ENCODE measurements around the gene ROR1. TPM values are rescaled to one million over a fixed set of nuclear protein-coding genes. Genes with fewer than 3 reads are reported as not detected.

ROR1 gene
- total and polyA plus RNA-seq, 2 of the 4 experiments (the other 2 are of a cell fraction): 4.4 to 10.0 TPM

DNA sequence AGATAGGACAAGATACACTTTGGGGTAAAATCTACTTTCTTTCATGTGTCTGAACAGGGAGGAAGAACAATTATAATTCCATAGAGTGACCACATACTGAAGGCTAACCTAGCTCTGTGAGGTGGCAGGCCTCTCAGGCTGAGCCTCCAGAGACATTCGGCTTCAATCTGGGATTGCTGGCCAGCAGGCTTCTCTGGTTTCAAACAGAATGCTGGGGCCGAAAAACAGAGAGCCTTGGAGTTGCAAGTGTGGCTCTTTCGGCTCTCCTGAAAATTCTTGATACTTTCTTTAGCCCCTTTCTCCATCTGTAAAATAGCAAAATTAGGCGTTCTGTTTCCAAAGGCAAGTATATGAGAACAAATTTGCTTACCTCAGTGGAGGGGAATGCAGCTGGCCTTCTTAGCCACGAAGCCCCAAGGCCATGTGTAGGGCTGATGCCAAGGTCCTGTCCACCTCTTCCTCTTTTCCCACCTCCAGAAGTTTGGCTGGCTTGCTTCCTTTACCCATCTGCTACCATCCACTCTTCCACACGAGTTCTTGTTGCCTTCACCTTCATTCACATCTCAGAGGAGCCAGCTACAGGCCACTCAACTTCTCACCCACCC, 399.6 kb downstream of the ROR1 start:
- no TSS peak for BruUV-seq (replicated peaks)
- intact Hi-C loops (cut with micrococcal nuclease): no loop called here
- no peak overlapping the region for H2BK5ac ChIP-seq (ENCODE audit: low read depth, low read length, poor library complexity, severe bottlenecking)

More for the DNA sequence above, 399.6 kb downstream of the ROR1 start:
- Histone ChIP-seq H3K56ac (ENCODE audit: extremely low read depth, insufficient read depth, low read length) (no peak overlapping the region), H4K8ac (ENCODE audit: low read depth in 2 of 2, low read length in 2 of 2) (peak overlapping the region; percentile 18 to 66), H4K91ac (ENCODE audit: insufficient read depth, low read depth, low read length) (peak overlapping the region; percentile 30; the same call in 1 of the 2 replicates), H2AFZ (replicated peaks; ENCODE audit: low read length, poor library complexity) (peak overlapping the region; percentile 25), H3K4me3 (ENCODE audit: insufficient read depth, low read depth, low read length) (no peak overlapping the region), H3K14ac (replicated peaks; ENCODE audit: low read depth, low read length) (peak overlapping the region; percentile 46; the same call in 1 of the 2 replicates), H3K23ac (ENCODE audit: low read depth, low read length) (peak overlapping the region; percentile 9; the same call in 1 of the 2 replicates), H3K4me2 (ENCODE audit: low read depth, low read length) (no peak overlapping the region), H2BK20ac (ENCODE audit: low read depth, low read length) (peak overlapping the region; percentile 54), H3K9me1 (ENCODE audit: insufficient read depth, low read length) (peaks cover 7% of the 10 kb centered on the region), H3K27me3 (ENCODE audit: control insufficient read depth, insufficient read depth, low read length) (no peaks in the 10 kb centered on the region), H2BK120ac (ENCODE audit: low read depth, low read length) (peak overlapping the region; percentile 54), H3K27ac (ENCODE audit: insufficient read depth, low read length) (peak overlapping the region; percentile 55; the same call in 1 of the 2 replicates), H3K36me3 (ENCODE audit: control insufficient read depth, insufficient read depth, low read length) (peaks cover 12% of the 10 kb centered on the region), H4K5ac (ENCODE audit: low read depth, low read length) (peak overlapping the region; percentile 3; the same call in 1 of the 2 replicates), H3K18ac (ENCODE audit: low read depth, low read length) (peak overlapping the region; percentile 8; the same call in 1 of the 2 replicates), H4K20me1 (ENCODE audit: insufficient read depth, low read length) (no peaks in the 10 kb centered on the region), H2AK5ac (ENCODE audit: low read depth, low read length) (no peak overlapping the region; the same call in none of the 2 replicates), H2AK9ac (replicated peaks; ENCODE audit: low read depth, low read length, poor library complexity) (no peak overlapping the region), H3K4ac (ENCODE audit: low read depth, low read length) (peak overlapping the region; percentile 7), H3K9me3 (ENCODE audit: control insufficient read depth, insufficient read depth, low read length) (no peaks in the 10 kb centered on the region), H2BK15ac (ENCODE audit: low read depth, low read length) (peak overlapping the region; percentile 25; the same call in 2 of the 3 replicates), H3K4me1 (ENCODE audit: control insufficient read depth, insufficient read depth, low read length) (peaks cover 16% of the 10 kb centered on the region), H3K79me1 (ENCODE audit: low read depth in 1 of 2, low read length in 2 of 2) (no peaks in the 10 kb centered on the region), H3K9ac (ENCODE audit: low read depth, low read length) (no peak overlapping the region)
- POLR2A ChIA-PET (ENCODE audit: unreplicated experiment): interaction anchor here (0.7 kb wide), 1 partner anchor 12 kb away, joined by 4 read pairs; no protein-coding TSS in a partner anchor
- 0% methylated on average over 1 of the region's 6 CpGs; no CpG with 5 or more reads in 1 of the 2 experiments for WGBS, 2 experiments (ENCODE audit: extremely low coverage in 2 of 2, insufficient read length in 1 of 2)
- no peak for ATAC-seq (ENCODE audit: low read depth)
- no peak for DNase-seq
- in situ Hi-C loops (cut with MboI; ENCODE audit: low sequenced_read_pairs) (no loop called here), dilution Hi-C loops (cut with HindIII; ENCODE audit: low sequenced_read_pairs, unreplicated experiment) (no loop called here)
- no peak for TF ChIP-seq FOS (IDR thresholded peaks at IDR 0.05; ENCODE audit: low read depth, low read length)
- TF ChIP-seq MAFK (IDR thresholded peaks at IDR 0.05; ENCODE audit: low read depth, low read length): no peak
- TF ChIP-seq MAZ (IDR thresholded peaks at IDR 0.05; ENCODE audit: borderline replicate concordance, low read depth, low read length): no peak
- TF ChIP-seq USF2 (IDR thresholded peaks at IDR 0.05; ENCODE audit: low read depth, low read length): no peak
- no peak for TF ChIP-seq CHD1 (IDR thresholded peaks at IDR 0.05; ENCODE audit: low read depth, low read length)
- TF ChIP-seq NFE2L2 (IDR thresholded peaks at IDR 0.05; ENCODE audit: low read depth, low read length): no peak
- CTCF ChIA-PET: interaction anchor here (0.6 to 0.7 kb wide), 2 partner anchors 25 to 440 kb away, joined by 3 read pairs; no protein-coding TSS in a partner anchor
